ENCODE measurements around the gene FRMD4A.

FRMD4A gene

DNA sequence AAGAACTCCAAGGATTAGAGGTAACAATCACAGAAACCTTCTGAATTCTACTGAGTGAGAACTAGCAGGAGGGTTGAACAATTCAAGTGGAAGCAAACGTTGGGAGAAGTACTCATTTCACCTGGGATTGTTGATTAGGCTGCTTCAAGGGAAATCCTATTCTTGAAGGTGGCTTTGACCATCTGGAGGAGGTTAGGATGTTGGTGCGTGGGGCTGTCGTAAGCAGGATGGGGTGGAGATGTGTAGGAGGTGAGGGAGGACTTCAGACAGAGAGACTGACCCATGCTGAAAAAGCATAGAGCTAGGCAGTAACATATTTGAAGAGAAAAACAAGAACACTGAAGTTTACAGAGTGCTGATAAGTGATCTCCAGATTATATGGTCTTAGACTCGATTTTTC is 147.9 kb downstream of the FRMD4A start:
- no peak overlapping the region for H3K27ac ChIP-seq (ENCODE audit: poor library complexity, severe bottlenecking)
- peaks cover 16% of the 10 kb centered on the region for H3K27me3 ChIP-seq (ENCODE audit: insufficient read depth, poor library complexity, severe bottlenecking)
- TF ChIP-seq CTCF (IDR thresholded peaks at IDR 0.05; ENCODE audit: poor library complexity, severe bottlenecking) = no peak
- H3K36me3 ChIP-seq (ENCODE audit: low read depth) = no peaks in the 10 kb centered on the region
- ATAC-seq (ENCODE audit: low read depth) (no peak), DNase-seq (ENCODE audit: low spot score) (no peak)
- H3K4me1 ChIP-seq (ENCODE audit: insufficient read depth, poor library complexity, severe bottlenecking) = peaks cover 6% of the 10 kb centered on the region
- H3K9me3 ChIP-seq (ENCODE audit: severe bottlenecking) = no peaks in the 10 kb centered on the region
- H3K4me3 ChIP-seq (ENCODE audit: severe bottlenecking) = no peak overlapping the region

- no peaks in the 10 kb centered on the region for H3K36me3 ChIP-seq (ENCODE audit: low read depth)
- no peak overlapping the region for H3K27ac ChIP-seq (ENCODE audit: poor library complexity, severe bottlenecking)
- peaks cover 6% of the 10 kb centered on the region for H3K4me1 ChIP-seq (ENCODE audit: insufficient read depth, poor library complexity, severe bottlenecking)
- DNase-seq (ENCODE audit: low spot score) (no peak), ATAC-seq (ENCODE audit: low read depth) (no peak)
- peaks cover 19% of the 10 kb centered on the region for H3K27me3 ChIP-seq (ENCODE audit: insufficient read depth, poor library complexity, severe bottlenecking)
- TF ChIP-seq CTCF (IDR thresholded peaks at IDR 0.05; ENCODE audit: poor library complexity, severe bottlenecking) = no peak
- H3K9me3 ChIP-seq (ENCODE audit: severe bottlenecking) = no peaks in the 10 kb centered on the region
- no peak overlapping the region for H3K4me3 ChIP-seq (ENCODE audit: severe bottlenecking)
These were observed 149.2 kb downstream of the FRMD4A start for GRCh38 chr10:14181567-14181936.

DNA sequence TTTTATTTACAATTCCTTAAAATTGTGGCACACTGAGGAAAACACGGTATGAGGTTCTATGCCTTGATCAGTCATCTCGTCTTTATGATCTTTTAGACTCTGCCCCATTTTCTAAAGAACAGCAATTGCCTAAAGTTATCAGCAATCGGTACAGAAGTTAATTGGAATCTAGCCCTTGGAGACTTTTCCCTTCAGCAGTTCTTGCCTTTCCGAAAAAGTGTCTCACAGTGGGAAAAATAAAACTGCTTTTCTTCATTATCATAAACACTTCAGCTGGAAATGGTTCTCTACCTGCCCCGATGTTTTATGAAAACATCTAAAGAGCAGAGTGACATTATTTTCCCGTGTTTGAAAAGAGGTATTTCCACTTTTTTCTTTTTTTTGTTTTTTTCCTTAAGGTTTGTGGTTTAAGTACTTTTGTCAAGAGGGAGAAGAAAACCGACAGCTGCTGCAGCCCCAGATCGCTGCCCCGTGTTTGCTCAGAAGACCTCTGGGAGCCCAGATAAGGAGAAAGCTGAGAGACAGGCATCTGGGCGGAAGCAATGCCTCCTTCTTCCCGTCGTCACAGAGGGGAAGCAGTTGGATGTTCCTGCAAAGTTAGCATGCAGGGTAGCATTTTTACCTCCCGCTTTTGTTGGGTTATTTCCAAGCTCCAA is 149.7 kb downstream of the FRMD4A start:
- Histone ChIP-seq H3K9me3 (ENCODE audit: severe bottlenecking) (no peaks in the 10 kb centered on the region), H3K27ac (ENCODE audit: poor library complexity, severe bottlenecking) (no peak overlapping the region), H3K36me3 (ENCODE audit: low read depth) (no peaks in the 10 kb centered on the region), H3K4me3 (ENCODE audit: severe bottlenecking) (no peak overlapping the region), H3K4me1 (ENCODE audit: insufficient read depth, poor library complexity, severe bottlenecking) (peaks cover 6% of the 10 kb centered on the region), H3K27me3 (ENCODE audit: insufficient read depth, poor library complexity, severe bottlenecking) (peaks cover 19% of the 10 kb centered on the region)
- DNase-seq (ENCODE audit: low spot score) (no peak), ATAC-seq (ENCODE audit: low read depth) (no peak)
- TF ChIP-seq CTCF (IDR thresholded peaks at IDR 0.05; ENCODE audit: poor library complexity, severe bottlenecking) = no peak

- ATAC-seq (ENCODE audit: low read depth) (no peak), DNase-seq (ENCODE audit: low spot score) (no peak)
- no peaks in the 10 kb centered on the region for H3K36me3 ChIP-seq (ENCODE audit: low read depth)
- no peak overlapping the region for H3K4me3 ChIP-seq (ENCODE audit: severe bottlenecking)
- no peak overlapping the region for H3K27ac ChIP-seq (ENCODE audit: poor library complexity, severe bottlenecking)
- H3K4me1 ChIP-seq (ENCODE audit: insufficient read depth, poor library complexity, severe bottlenecking) = no peaks in the 10 kb centered on the region
- no peaks in the 10 kb centered on the region for H3K9me3 ChIP-seq (ENCODE audit: severe bottlenecking)
- H3K27me3 ChIP-seq (ENCODE audit: insufficient read depth, poor library complexity, severe bottlenecking) = peaks cover 30% of the 10 kb centered on the region
- TF ChIP-seq CTCF (IDR thresholded peaks at IDR 0.05; ENCODE audit: poor library complexity, severe bottlenecking) = no peak
These were observed 151.5 kb downstream of the FRMD4A start for GRCh38 chr10:14179251-14179650.
